DMS114 treated with DMSO at 0.1 percent for 48 hours (cell line): ENCODE results near the gene KRT74.

Source experiments
- DNase-seq: peaks from one replicate; lab custom pipeline; 2025; ENCODE audit not compliant: unreplicated experiment; lab: John Stamatoyannopoulos, UW

Gene KRT74

GRCh38 chr12:52573743-52574142 is at the start of gene KRT74:
Gene KRT74 (minus strand): TSS chr12:52573843. CDS start chr12:52573777, 66 bp downstream.
- no peak for DNase-seq

DNA sequence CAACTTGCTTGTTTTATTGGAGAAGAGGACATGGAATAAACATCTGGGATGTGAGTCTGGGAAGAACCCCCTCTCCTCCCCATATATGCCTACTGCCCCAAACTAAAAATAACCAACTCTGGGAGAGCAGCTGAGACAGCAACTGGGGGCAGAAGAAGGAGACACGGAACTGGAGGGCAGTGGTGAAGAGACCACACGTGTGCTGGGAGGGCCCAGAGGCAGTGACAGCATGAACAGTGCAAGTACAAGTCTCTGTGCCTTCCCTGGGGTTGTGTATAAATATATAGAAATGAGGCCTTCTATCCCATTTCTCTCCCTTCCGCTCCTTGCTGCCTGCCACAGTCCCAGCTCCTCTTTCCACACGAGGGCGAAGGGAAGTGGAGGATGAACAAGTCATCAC is 48.7 kb upstream of the KRT74 start:
- DNase-seq = no peak

DNA sequence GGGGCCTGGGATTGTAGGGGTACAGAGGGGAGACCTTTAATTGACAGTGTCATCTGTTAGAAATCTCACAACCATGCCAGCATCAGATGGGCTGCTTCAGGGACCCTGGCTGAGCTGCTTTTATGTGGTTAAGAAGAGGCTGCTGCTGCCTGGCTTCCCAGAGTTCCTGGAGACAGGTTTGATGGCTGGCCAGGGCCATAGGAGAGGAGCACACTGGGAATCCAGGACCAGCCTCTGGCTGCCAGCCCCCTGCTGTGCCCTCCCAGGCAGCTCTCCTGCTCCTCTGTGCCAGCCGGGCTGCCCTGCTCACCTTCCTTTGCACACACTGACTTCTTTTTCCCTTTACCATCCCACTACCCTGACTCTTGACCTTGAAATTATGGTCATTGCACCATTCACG is 45.2 kb upstream of the KRT74 start:
- no peak for DNase-seq

DNA sequence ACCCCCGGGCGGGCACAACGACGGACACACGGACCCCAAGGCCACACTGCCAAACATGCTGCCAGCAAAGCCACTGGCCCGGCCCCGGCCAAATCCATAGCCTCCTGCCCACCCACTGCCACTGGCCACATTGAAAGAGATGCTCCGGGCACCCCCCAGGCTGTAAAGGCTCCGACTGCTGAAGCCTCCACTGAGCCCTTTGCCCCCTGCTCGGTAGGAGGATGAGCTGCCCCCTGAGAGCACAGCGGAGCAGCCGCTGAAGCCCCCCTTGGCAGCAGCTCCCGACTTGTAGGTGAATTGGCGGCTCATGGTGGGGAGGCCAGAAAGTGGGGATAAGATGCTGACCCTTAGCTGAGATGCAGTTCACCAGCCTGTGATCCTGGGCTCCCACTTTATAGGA is 44.6 kb upstream of the KRT74 start, which contains the start of gene KRT73:
Gene KRT73, minus strand, starts transcription at position 344 of the 400 bp plus-strand sequence. Its CDS starts 35 bp downstream, at position 309.
- no peak for DNase-seq

GRCh38 chr12:52617403-52617785 is 43.8 kb upstream of the KRT74 start:
- no peak for DNase-seq

DNA sequence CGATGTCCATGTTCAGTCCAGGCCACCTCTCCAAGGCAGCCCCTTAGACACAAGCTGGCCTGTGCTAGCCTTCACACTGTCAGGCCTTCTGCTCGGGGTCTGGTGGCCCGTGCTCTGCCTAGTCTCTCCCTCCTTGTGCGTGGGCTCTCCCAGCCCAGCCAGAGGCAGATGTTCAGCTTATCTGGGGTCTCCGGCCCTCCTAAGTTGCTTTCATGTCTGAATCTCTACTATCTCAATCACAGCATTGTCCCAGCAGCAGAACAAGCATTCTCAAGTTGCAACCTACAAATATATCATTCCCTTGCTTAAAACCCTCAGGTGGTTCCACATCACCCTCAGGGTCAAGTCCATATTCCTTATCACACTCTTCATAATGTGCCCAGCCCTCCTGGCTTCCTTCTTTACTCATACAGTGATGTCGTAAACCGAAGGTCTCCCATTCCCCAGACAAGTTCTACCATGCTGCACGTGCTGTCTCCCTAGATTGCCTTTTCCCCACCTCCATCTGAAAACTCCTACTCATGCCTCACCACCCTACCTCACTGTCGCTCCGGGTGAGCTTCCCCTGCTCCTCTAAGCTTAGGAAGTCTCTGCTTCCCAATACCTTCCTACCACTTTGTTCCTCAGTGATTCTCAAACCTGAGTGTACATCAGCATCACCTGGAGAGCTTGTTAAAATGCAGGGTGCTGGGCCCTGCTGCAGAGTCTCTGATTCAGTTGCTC is 43.2 kb upstream of the KRT74 start:
- DNase-seq = no peak

DNA sequence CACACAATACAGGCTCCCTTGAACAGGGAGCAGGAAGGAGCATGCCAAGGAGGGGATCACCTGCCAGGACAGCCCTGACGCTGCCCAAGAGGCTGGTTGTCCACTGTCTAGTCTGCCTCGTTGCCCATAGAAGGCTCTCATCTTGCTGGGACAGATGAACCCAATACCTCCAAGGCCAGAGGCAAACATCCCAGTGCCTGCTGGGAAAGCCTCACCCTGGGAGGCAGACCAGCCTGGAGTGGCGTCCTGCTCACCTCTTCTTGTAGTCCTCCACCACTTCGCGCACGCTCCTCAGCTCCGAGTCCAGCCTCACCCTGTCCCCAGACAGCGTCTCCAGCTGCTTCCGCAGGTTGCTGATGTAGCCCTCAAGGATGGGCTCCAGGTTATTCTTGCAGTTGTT is 42.3 kb upstream of the KRT74 start:
- no peak for DNase-seq

GRCh38 chr12:52615208-52615868 is 41.7 kb upstream of the KRT74 start:
- no peak for DNase-seq

- DNase-seq = no peak
These were observed 41.0 kb upstream of the KRT74 start for GRCh38 chr12:52614381-52615207.

DNA sequence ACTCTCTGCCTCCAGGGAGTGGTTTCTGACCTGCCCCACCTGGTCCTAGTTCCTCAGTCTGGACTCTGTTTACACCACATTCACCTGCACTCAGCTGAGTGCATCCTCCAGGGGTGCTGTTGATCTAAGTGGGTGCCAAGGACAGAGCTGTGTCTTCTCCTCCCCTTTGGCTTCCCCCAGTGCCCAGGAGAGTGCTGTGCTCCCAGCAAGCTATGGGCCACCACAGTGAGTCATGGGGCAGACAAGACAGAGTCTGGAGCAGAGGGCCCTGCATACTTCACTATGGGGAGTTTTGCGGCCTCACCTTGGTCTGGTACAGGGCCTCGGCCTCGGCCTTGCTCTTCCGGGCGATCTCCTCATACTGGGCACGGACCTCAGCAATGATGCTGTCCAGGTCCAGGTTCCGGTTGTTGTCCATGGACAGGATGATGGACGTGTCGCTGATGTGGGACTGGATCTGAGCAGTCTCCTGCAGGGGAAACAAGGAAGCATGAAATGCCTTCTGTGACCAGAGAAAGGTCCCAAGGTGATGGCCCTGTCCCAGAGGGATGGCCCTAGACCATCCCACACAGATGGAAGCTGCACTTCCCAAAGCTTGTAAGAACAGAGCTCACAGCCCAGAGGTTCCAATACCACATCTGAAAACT is 39.9 kb upstream of the KRT74 start:
- no peak for DNase-seq

- DNase-seq = no peak
These were observed 39.1 kb upstream of the KRT74 start for GRCh38 chr12:52612431-52613383.

DNA sequence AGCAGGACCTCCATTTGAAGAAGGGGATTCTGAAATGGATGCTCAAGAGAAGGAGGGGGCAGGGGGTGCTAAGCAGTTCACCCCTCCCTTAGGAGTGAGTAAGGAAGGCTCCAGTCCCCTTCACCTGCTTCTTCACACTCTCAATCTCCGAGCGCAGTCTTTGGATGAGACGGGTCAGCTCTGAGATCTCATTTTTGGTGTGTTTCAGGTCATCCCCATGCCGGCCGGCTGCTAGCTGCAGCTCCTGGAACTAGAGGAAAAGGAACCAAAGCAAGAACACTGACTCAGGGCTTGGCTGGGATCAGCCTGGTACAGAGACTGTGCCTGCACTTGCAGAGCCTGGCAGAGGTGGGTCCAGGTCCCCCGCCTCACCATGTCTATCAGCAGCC is 37.4 kb upstream of the KRT74 start:
- DNase-seq = no peak

DNA sequence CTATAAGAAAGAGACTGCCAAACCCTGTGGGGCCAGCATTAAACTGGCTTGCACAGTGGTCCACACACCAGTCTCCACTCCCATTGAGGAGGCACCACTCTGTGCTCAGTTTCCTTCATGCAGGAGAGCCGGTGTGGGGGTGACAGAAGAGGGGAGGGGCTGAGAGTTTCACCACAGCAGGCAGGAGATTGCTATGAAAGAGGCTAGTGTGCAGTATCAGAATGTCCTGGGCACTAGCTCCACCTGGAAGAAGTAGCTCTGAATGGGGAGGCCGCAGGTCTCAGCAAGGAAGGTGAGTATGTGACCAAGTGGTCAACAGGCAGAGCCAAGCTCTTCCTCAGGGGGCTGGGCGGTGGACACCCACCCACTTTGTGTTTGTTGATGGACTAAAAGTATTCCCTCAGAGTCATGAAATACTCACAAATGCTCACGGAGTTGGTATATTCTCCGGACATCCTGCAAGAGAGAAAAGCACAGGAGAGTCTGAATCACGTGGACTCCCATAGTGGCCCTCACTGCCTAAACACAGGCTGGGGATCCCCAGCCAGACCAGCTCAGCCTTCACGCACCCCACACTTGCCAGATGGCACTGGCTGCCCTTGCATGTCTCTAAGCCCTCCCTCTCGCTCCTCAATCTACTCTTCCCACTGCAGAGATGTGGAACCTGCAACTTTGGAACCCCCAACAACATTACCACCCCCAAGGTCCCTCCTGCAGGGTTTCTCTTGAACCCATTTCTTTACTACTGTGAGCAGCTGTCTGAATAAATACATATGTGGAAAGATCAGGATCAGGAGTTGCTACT is 35.4 kb upstream of the KRT74 start:
- no peak for DNase-seq

GRCh38 chr12:52608161-52608560 is 34.5 kb upstream of the KRT74 start:
- no peak for DNase-seq

- no peak for DNase-seq
These were observed 33.7 kb upstream of the KRT74 start for GRCh38 chr12:52607314-52607713.

DNA sequence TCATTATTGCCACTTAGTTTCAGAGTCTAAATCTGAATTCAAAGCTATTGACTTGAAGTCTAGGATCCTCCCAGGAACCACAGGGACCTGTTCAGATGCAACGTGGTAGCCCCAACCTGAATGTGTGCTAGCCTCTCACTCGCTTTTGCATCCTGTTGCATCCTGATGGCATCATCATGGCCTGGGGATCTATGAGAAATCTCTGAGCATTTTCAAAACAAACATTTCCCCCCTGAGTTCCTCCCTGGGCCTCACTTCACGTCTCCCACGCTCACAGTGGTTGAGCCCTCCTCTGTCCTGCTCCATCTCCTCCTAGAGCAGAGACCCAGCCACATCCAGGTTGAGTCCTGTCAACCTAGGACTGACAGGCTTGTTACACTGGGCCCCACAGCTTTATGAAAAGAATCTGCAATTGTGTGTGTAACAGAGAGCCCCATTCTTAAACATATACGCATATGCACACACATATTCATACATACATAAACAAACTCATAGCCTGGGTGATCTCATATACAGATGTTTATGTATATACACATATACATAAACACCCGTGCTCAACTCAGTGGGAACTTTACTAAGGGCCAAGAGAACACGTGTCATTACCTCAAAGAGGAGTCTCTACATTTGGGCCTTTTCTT is 33.1 kb upstream of the KRT74 start:
- DNase-seq = no peak

- no peak for DNase-seq
These were observed 32.5 kb upstream of the KRT74 start for GRCh38 chr12:52606096-52606495.

- DNase-seq = no peak
These were observed 31.9 kb upstream of the KRT74 start for GRCh38 chr12:52605542-52605941.

- no peak for DNase-seq
These were observed 31.2 kb upstream of the KRT74 start for GRCh38 chr12:52604859-52605258.
